ENCODE data around the gene CEMP1.
"Not testable (repeated sequence)": the region's sequence is repeated elsewhere in the genome, so short reads cannot be mapped to it uniquely, and the experiment has no call there.

GRCh38 chr16:2560131-2560797, 29.1 kb upstream of the CEMP1 start:
- TF ChIP-seq CTCF (IDR thresholded peaks at IDR 0.05); EZH2phosphoT487 (IDR thresholded peaks at IDR 0.05; ENCODE audit: borderline replicate concordance, low read depth); MAX (IDR thresholded peaks at IDR 0.05; ENCODE audit: low read depth); REST (IDR thresholded peaks at IDR 0.05; ENCODE audit: low read depth, low read length); POLR2AphosphoS5 (IDR thresholded peaks at IDR 0.05; ENCODE audit: low read depth, low read length); RCOR1 (IDR thresholded peaks at IDR 0.05; ENCODE audit: low read length); GABPA (IDR thresholded peaks at IDR 0.05; ENCODE audit: low read depth); FOXJ3 (CRISPR knock-in tag; IDR thresholded peaks at IDR 0.05); JUND (IDR thresholded peaks at IDR 0.05); TAF1 (IDR thresholded peaks at IDR 0.05; ENCODE audit: borderline replicate concordance, low read depth, low read length); USF2 (IDR thresholded peaks at IDR 0.05; ENCODE audit: borderline replicate concordance, low read depth, low read length); EP300 (IDR thresholded peaks at IDR 0.05; ENCODE audit: borderline replicate concordance in 1 of 2, low read depth in 1 of 2, low read length in 1 of 2): not testable (repeated sequence)

Measured in SK-N-SH (cell line).